WTC11 (cell line): ENCODE results near the gene KIRREL3. TPM values are rescaled to one million over a fixed set of nuclear protein-coding genes. Genes with fewer than 3 reads are reported as not detected.

ENCODE experiments used
- ATAC-seq: fragments of 200-7000 bp; cut with Tn5 transposase; 2 replicates; pipeline ENCODE4 v1.10.0; 2021; ENCODE audit warnings: mild to moderate bottlenecking, moderate library complexity
- CTCF ChIA-PET: fragments of 300-600 bp; sonication (Branson Sonifier 250); formaldehyde crosslinking; loops from one replicate; lab custom pipeline; 2021; ENCODE audit warnings: antibody characterized with exemption; lab: Charles Lee
- POLR2A ChIA-PET: fragments of 350-600 bp; sonication (Branson Sonifier 250); formaldehyde crosslinking; loops from one replicate; lab custom pipeline; 2021; ENCODE audit warnings: antibody characterized with exemption; lab: Charles Lee
- DNase-seq: peaks from one replicate; pipeline ENCODE4 v3.0.0; 2021; ENCODE audit warnings: low spot score
- H3K27ac Mint-ChIP-seq: 2 replicates; pipeline ENCODE4 v1.8.0; 2021; ENCODE audit warnings: mixed read lengths
- H3K27me3 Mint-ChIP-seq: 2 replicates; pipeline ENCODE4 v1.8.0; 2021; ENCODE audit warnings: low read depth, mild to moderate bottlenecking, moderate library complexity, mixed read lengths
- H3K36me3 Mint-ChIP-seq: 2 replicates; pipeline ENCODE4 v1.8.0; 2021; ENCODE audit warnings: mixed read lengths
- H3K4me1 Mint-ChIP-seq: 2 replicates; pipeline ENCODE4 v1.8.0; 2022; ENCODE audit warnings: mixed read lengths
- H3K4me3 Mint-ChIP-seq: 2 replicates; pipeline ENCODE4 v1.8.0; 2021; ENCODE audit warnings: mild to moderate bottlenecking, moderate library complexity, mixed read lengths
- H3K9me3 Mint-ChIP-seq: 2 replicates; pipeline ENCODE4 v1.8.0; 2021; ENCODE audit warnings: mixed read lengths
- CBFB ChIP-seq: sonication (generic); formaldehyde crosslinking; IDR thresholded peaks from 2 replicates; pipeline ENCODE4 v1.8.1; 2022; ENCODE audit warnings: mild to moderate bottlenecking, low read depth, missing genetic modification reagents
- EMX1 ChIP-seq: fragments of 250-450 bp; sonication (Bioruptor Pico); IDR thresholded peaks from 2 replicates; pipeline ENCODE4 v1.8.0; 2021; ENCODE audit warnings: mild to moderate bottlenecking
- JUN ChIP-seq: sonication (generic); formaldehyde crosslinking; IDR thresholded peaks from 2 replicates; pipeline ENCODE4 v1.8.0; 2023; ENCODE audit warnings: mild to moderate bottlenecking, missing genetic modification reagents
- MXD4 ChIP-seq: fragments of 250-450 bp; sonication (Bioruptor Pico); IDR thresholded peaks from 2 replicates; pipeline ENCODE4 v1.8.0; 2021; ENCODE audit warnings: mild to moderate bottlenecking, moderate library complexity, borderline replicate concordance
- NFATC4 ChIP-seq: fragments of 250-450 bp; sonication (Bioruptor Pico); IDR thresholded peaks from 2 replicates; pipeline ENCODE4 v1.9.0; 2021; ENCODE audit warnings: mild to moderate bottlenecking
- RORB ChIP-seq: fragments of 250-450 bp; sonication (Bioruptor Pico); IDR thresholded peaks from 2 replicates; pipeline ENCODE4 v1.9.0; 2021; ENCODE audit warnings: mild to moderate bottlenecking
- SMAD3 ChIP-seq: sonication (generic); formaldehyde crosslinking; IDR thresholded peaks from 2 replicates; pipeline ENCODE4 v1.8.0; 2022; ENCODE audit warnings: missing genetic modification reagents, mild to moderate bottlenecking, borderline replicate concordance
- ZBTB21 ChIP-seq: sonication (generic); formaldehyde crosslinking; IDR thresholded peaks from 2 replicates; pipeline ENCODE4 v1.8.1; 2023; ENCODE audit warnings: mild to moderate bottlenecking, missing genetic modification reagents, borderline replicate concordance
- ZNF263 ChIP-seq: sonication (generic); formaldehyde crosslinking; IDR thresholded peaks from 2 replicates; pipeline ENCODE4 v1.8.1; 2022; ENCODE audit warnings: low read depth, mild to moderate bottlenecking, moderate library complexity, missing genetic modification reagents
- ZNF396 ChIP-seq: fragments of 250-450 bp; sonication (Bioruptor Pico); IDR thresholded peaks from 2 replicates; pipeline ENCODE4 v1.8.0; 2021; ENCODE audit warnings: mild to moderate bottlenecking, moderate library complexity, borderline replicate concordance
- total RNA-seq: library from RNA; stranded (reverse); gene quantifications from 3 replicates; pipeline ENCODE4 v1.2.3, GENCODE V29; 2021
- TF ChIP-seq, protein P1 (sequence below): fragments of 250-450 bp; sonication (Bioruptor Pico); IDR thresholded peaks from 2 replicates; pipeline ENCODE4 v1.9.0; 2021; ENCODE audit warnings: moderate library complexity, mild to moderate bottlenecking, inconsistent platforms, borderline replicate concordance
- TF ChIP-seq, protein P2 (sequence below): sonication (generic); formaldehyde crosslinking; IDR thresholded peaks from 2 replicates; pipeline ENCODE4 v1.8.1; 2022; ENCODE audit warnings: mild to moderate bottlenecking, missing genetic modification reagents, moderate library complexity, borderline replicate concordance
- TF ChIP-seq, protein P3 (sequence below): sonication (generic); formaldehyde crosslinking; conservative IDR thresholded peaks from 2 replicates; pipeline ENCODE4 v1.8.1; 2022; ENCODE audit warnings: mild to moderate bottlenecking, missing genetic modification reagents
- TF ChIP-seq, protein P4 (sequence below): sonication (generic); formaldehyde crosslinking; IDR thresholded peaks from 2 replicates; pipeline ENCODE4 v1.8.0; 2022; ENCODE audit warnings: mild to moderate bottlenecking, missing genetic modification reagents
- TF ChIP-seq, protein P5 (sequence below): fragments of 250-450 bp; sonication (Bioruptor Pico); IDR thresholded peaks from 2 replicates; pipeline ENCODE4 v1.9.0; 2021; ENCODE audit warnings: mild to moderate bottlenecking, borderline replicate concordance
- TF ChIP-seq, protein P6 (sequence below): sonication (generic); formaldehyde crosslinking; IDR thresholded peaks from 2 replicates; pipeline ENCODE4 v1.8.1; 2023; ENCODE audit warnings: mild to moderate bottlenecking, missing genetic modification reagents, borderline replicate concordance

KIRREL3 gene
- total RNA-seq, 1 experiment from 2014 or later: 0.59 TPM

DNA sequence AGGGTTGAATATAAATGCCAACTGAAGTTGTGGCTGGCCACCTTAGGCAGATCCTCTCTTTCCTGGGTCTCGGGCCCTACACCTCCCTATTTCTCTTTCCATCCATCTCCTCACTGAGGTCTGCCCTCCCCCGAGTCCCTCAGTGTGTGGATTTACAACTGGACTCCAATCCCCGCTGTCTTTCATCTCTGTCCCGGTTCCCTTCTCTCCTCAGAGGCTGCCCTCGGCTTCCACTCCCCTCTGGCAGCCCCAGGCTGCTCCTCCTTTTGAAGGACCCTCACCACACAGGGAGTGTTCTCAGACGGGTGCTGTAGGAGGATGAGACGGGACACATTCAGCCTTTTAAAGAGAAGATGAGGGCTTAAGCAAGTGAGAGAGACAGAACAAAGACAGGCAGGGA lies 478.0 kb downstream of the KIRREL3 start:
- H3K4me1 Mint-ChIP-seq: peaks cover 7% of the 10 kb centered on the region; the same call in 1 of the 2 replicates
- ATAC-seq: no peak
- ChIA-PET CTCF (interaction anchor here (1.6 to 2.3 kb wide), 2 partner anchors 42 to 212 kb away, joined by 3 to 10 read pairs; no protein-coding TSS in a partner anchor), POLR2A (no interaction called here)
- H3K4me3 Mint-ChIP-seq: no peak overlapping the region
- TF ChIP-seq ZNF396 (CRISPR knock-in tag) (no peak), RORB (CRISPR knock-in tag) (no peak)
- TF ChIP-seq, all 79 proteins: peak for 0
- no peaks in the 10 kb centered on the region for H3K9me3 Mint-ChIP-seq
- H3K27me3 Mint-ChIP-seq: no peaks in the 10 kb centered on the region; the same call in 1 of the 2 replicates
- H3K36me3 Mint-ChIP-seq: no peaks in the 10 kb centered on the region
- H3K27ac Mint-ChIP-seq: no peak overlapping the region
- no peak for DNase-seq

DNA sequence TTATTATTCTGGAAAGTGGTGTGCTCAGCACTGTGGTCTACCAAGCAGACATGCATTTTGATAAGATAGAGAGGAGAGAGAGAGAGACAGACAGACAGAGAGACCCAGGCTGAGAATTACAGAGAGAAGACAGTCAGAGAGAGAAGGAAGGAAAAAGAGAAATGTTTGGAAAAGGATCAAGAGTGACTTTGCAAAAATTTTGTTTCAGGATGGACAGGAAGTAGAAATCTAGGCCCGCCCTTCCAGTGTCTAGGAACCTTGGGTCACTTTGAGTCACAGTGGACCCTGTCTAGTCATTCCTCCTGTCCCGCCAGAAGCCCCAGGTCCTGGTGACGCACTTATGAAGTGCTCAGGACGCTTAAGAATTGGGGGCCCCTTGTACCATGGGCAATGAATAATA lies 478.4 kb downstream of the KIRREL3 start:
- no peaks in the 10 kb centered on the region for H3K36me3 Mint-ChIP-seq
- H3K4me3 Mint-ChIP-seq: no peak overlapping the region
- peaks cover 7% of the 10 kb centered on the region; the same call in 1 of the 2 replicates for H3K4me1 Mint-ChIP-seq
- ChIA-PET POLR2A (no interaction called here), CTCF (no interaction called here)
- ATAC-seq: no peak
- H3K9me3 Mint-ChIP-seq: no peaks in the 10 kb centered on the region
- TF ChIP-seq ZNF263 (CRISPR knock-in tag) (no peak), CBFB (CRISPR knock-in tag) (no peak), EMX1 (CRISPR knock-in tag) (no peak)
- TF ChIP-seq, protein P1, sequence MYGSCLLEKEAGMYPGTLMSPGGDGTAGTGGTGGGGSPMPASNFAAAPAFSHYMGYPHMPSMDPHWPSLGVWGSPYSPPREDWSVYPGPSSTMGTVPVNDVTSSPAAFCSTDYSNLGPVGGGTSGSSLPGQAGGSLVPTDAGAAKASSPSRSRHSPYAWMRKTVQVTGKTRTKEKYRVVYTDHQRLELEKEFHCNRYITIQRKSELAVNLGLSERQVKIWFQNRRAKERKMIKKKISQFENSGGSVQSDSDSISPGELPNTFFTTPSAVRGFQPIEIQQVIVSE: no peak
- H3K27me3 Mint-ChIP-seq: no peaks in the 10 kb centered on the region; the same call in 1 of the 2 replicates
- H3K27ac Mint-ChIP-seq: no peak overlapping the region
- DNase-seq: no peak

DNA sequence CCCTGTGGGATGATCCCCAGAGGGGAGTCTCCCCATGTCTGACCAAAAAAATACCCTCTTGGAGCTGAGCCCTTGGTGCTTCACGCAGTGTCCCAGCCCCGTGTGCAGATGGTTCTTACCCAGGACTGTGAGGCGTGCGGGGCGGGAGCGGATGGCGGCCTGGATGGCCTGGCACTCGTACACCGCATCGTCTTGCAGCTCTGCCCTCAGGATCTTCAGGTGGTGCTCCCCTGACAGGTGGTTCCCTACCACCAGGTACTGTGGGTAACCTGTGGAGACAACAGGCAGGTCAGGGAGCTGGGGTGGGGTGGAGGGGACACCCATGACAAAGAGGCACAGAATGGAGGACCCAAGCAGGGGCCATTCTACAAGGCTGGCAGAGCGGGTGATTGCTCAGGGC lies 479.4 kb downstream of the KIRREL3 start:
- Mint-ChIP-seq H3K27me3 (no peaks in the 10 kb centered on the region; the same call in 1 of the 2 replicates), H3K4me1 (peaks cover 7% of the 10 kb centered on the region; the same call in 1 of the 2 replicates), H3K4me3 (no peak overlapping the region), H3K27ac (no peak overlapping the region), H3K36me3 (no peaks in the 10 kb centered on the region), H3K9me3 (no peaks in the 10 kb centered on the region)
- CTCF ChIA-PET: interaction anchor here (1.0 kb wide), 1 partner anchor 40 kb away, joined by 4 read pairs; no protein-coding TSS in a partner anchor
- no peak for ATAC-seq
- POLR2A ChIA-PET: no interaction called here
- TF ChIP-seq JUN (CRISPR knock-in tag) (no peak), SMAD3 (CRISPR knock-in tag) (no peak), ZBTB21 (CRISPR knock-in tag) (no peak), MXD4 (no peak), NFATC4 (no peak)
- TF ChIP-seq, protein P2, sequence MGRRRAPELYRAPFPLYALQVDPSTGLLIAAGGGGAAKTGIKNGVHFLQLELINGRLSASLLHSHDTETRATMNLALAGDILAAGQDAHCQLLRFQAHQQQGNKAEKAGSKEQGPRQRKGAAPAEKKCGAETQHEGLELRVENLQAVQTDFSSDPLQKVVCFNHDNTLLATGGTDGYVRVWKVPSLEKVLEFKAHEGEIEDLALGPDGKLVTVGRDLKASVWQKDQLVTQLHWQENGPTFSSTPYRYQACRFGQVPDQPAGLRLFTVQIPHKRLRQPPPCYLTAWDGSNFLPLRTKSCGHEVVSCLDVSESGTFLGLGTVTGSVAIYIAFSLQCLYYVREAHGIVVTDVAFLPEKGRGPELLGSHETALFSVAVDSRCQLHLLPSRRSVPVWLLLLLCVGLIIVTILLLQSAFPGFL (CRISPR knock-in tag): no peak
- TF ChIP-seq, protein P3, sequence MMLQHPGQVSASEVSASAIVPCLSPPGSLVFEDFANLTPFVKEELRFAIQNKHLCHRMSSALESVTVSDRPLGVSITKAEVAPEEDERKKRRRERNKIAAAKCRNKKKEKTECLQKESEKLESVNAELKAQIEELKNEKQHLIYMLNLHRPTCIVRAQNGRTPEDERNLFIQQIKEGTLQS (CRISPR knock-in tag): no peak
- TF ChIP-seq, protein P4, sequence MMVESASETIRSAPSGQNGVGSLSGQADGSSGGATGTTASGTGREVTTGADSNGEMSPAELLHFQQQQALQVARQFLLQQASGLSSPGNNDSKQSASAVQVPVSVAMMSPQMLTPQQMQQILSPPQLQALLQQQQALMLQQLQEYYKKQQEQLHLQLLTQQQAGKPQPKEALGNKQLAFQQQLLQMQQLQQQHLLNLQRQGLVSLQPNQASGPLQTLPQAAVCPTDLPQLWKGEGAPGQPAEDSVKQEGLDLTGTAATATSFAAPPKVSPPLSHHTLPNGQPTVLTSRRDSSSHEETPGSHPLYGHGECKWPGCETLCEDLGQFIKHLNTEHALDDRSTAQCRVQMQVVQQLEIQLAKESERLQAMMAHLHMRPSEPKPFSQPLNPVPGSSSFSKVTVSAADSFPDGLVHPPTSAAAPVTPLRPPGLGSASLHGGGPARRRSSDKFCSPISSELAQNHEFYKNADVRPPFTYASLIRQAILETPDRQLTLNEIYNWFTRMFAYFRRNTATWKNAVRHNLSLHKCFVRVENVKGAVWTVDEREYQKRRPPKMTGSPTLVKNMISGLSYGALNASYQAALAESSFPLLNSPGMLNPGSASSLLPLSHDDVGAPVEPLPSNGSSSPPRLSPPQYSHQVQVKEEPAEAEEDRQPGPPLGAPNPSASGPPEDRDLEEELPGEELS: no peak
- TF ChIP-seq, protein P5, sequence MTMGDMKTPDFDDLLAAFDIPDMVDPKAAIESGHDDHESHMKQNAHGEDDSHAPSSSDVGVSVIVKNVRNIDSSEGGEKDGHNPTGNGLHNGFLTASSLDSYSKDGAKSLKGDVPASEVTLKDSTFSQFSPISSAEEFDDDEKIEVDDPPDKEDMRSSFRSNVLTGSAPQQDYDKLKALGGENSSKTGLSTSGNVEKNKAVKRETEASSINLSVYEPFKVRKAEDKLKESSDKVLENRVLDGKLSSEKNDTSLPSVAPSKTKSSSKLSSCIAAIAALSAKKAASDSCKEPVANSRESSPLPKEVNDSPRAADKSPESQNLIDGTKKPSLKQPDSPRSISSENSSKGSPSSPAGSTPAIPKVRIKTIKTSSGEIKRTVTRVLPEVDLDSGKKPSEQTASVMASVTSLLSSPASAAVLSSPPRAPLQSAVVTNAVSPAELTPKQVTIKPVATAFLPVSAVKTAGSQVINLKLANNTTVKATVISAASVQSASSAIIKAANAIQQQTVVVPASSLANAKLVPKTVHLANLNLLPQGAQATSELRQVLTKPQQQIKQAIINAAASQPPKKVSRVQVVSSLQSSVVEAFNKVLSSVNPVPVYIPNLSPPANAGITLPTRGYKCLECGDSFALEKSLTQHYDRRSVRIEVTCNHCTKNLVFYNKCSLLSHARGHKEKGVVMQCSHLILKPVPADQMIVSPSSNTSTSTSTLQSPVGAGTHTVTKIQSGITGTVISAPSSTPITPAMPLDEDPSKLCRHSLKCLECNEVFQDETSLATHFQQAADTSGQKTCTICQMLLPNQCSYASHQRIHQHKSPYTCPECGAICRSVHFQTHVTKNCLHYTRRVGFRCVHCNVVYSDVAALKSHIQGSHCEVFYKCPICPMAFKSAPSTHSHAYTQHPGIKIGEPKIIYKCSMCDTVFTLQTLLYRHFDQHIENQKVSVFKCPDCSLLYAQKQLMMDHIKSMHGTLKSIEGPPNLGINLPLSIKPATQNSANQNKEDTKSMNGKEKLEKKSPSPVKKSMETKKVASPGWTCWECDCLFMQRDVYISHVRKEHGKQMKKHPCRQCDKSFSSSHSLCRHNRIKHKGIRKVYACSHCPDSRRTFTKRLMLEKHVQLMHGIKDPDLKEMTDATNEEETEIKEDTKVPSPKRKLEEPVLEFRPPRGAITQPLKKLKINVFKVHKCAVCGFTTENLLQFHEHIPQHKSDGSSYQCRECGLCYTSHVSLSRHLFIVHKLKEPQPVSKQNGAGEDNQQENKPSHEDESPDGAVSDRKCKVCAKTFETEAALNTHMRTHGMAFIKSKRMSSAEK (CRISPR knock-in tag): no peak
- TF ChIP-seq, protein P6, sequence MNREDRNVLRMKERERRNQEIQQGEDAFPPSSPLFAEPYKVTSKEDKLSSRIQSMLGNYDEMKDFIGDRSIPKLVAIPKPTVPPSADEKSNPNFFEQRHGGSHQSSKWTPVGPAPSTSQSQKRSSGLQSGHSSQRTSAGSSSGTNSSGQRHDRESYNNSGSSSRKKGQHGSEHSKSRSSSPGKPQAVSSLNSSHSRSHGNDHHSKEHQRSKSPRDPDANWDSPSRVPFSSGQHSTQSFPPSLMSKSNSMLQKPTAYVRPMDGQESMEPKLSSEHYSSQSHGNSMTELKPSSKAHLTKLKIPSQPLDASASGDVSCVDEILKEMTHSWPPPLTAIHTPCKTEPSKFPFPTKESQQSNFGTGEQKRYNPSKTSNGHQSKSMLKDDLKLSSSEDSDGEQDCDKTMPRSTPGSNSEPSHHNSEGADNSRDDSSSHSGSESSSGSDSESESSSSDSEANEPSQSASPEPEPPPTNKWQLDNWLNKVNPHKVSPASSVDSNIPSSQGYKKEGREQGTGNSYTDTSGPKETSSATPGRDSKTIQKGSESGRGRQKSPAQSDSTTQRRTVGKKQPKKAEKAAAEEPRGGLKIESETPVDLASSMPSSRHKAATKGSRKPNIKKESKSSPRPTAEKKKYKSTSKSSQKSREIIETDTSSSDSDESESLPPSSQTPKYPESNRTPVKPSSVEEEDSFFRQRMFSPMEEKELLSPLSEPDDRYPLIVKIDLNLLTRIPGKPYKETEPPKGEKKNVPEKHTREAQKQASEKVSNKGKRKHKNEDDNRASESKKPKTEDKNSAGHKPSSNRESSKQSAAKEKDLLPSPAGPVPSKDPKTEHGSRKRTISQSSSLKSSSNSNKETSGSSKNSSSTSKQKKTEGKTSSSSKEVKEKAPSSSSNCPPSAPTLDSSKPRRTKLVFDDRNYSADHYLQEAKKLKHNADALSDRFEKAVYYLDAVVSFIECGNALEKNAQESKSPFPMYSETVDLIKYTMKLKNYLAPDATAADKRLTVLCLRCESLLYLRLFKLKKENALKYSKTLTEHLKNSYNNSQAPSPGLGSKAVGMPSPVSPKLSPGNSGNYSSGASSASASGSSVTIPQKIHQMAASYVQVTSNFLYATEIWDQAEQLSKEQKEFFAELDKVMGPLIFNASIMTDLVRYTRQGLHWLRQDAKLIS (CRISPR knock-in tag): no peak
- DNase-seq: no peak
